ENCODE results near the gene RSRC1. TPM values are rescaled to one million over a fixed set of nuclear protein-coding genes. Genes with fewer than 3 reads are reported as not detected.

Gene RSRC1
- total and polyA plus RNA-seq, 2 of the 8 experiments (the other 6 are each of a cell fraction or from before 2014, with no cell fraction given) = 2.0 to 27.9 TPM

GRCh38 chr3:158106766-158107471 is 3.0 kb upstream of the RSRC1 start (continued):
- peak; percentile 96 for TF ChIP-seq CHD7 (IDR thresholded peaks at IDR 0.05; ENCODE audit: insufficient replicate concordance, low read length)
- TF ChIP-seq FOSL1 (IDR thresholded peaks at IDR 0.05; ENCODE audit: insufficient read depth, low read depth, low read length) = no peak
- peak; percentile 64 for TF ChIP-seq KDM4A (IDR thresholded peaks at IDR 0.05; ENCODE audit: low read depth, low read length, severe bottlenecking)
- TF ChIP-seq POLR2A (IDR thresholded peaks at IDR 0.05; ENCODE audit: control extremely low read depth in 1 of 2, low read depth in 2 of 2, low read length in 2 of 2) = no peak
- no peak for TF ChIP-seq RXRA (IDR thresholded peaks at IDR 0.05; ENCODE audit: insufficient read depth, low read depth, low read length)
- TF ChIP-seq RBBP5 (IDR thresholded peaks at IDR 0.05; ENCODE audit: borderline replicate concordance, low read depth, low read length) = no peak
- TF ChIP-seq ATF2 (IDR thresholded peaks at IDR 0.05; ENCODE audit: low read length) = no peak
- TF ChIP-seq TEAD4 (IDR thresholded peaks at IDR 0.05; ENCODE audit: low read depth, low read length) = no peak
- TF ChIP-seq CHD1 (IDR thresholded peaks at IDR 0.05; ENCODE audit: low read depth, low read length) = no peak

All from H1 (cell line).